GM19239 (cell line): ENCODE results near the gene MRPL46.
"Not testable (repeated sequence)": the region's sequence is repeated elsewhere in the genome, so short reads cannot be mapped to it uniquely, and the experiment has no call there.

Experiments
- DNase-seq: peaks from one replicate; pipeline ENCODE4 v3.0.0; 2011; ENCODE audit warnings: low spot score; ENCODE audit not compliant: insufficient read length
- FAIRE-seq: peaks from 2 replicates; lab custom pipeline; 2011; peaks lifted over from hg19 to GRCh38; lab: Jason Lieb, UNC

Gene MRPL46

GRCh38 chr15:88448991-88449461 is 18.2 kb downstream of the MRPL46 start:
- DNase-seq (no peak), FAIRE-seq (no peak)

GRCh38 chr15:88447741-88448140 is 19.4 kb downstream of the MRPL46 start:
- no peak for FAIRE-seq
- DNase-seq, result no peak

- DNase-seq (no peak), FAIRE-seq (no peak)
Measured at GRCh38 chr15:88447206-88447605, 20.0 kb downstream of the MRPL46 start.

- FAIRE-seq (no peak), DNase-seq (no peak)
Measured at GRCh38 chr15:88441076-88441730, 26.0 kb downstream of the MRPL46 start.

GRCh38 chr15:88440021-88440420 is 27.2 kb downstream of the MRPL46 start:
- FAIRE-seq (no peak), DNase-seq (no peak)

- no peak for DNase-seq
- no peak for FAIRE-seq
Measured at GRCh38 chr15:88438181-88438580, 29.0 kb downstream of the MRPL46 start.

GRCh38 chr15:88434106-88434505 is 33.1 kb downstream of the MRPL46 start:
- not testable (repeated sequence) for FAIRE-seq, DNase-seq

- FAIRE-seq, result no peak
- no peak for DNase-seq
Measured at GRCh38 chr15:88433046-88433685, 34.0 kb downstream of the MRPL46 start.

GRCh38 chr15:88431441-88431840 is 35.7 kb downstream of the MRPL46 start:
- FAIRE-seq (no peak), DNase-seq (no peak)

- no peak for DNase-seq
- no peak for FAIRE-seq
Measured at GRCh38 chr15:88430051-88430450, 37.1 kb downstream of the MRPL46 start.

- no peak for FAIRE-seq
- DNase-seq, result no peak
Measured at GRCh38 chr15:88428805-88429605, 38.2 kb downstream of the MRPL46 start.

GRCh38 chr15:88428053-88428452 is 39.1 kb downstream of the MRPL46 start:
- FAIRE-seq, result no peak
- no peak for DNase-seq

- DNase-seq, result no peak
- no peak for FAIRE-seq
Measured at GRCh38 chr15:88426304-88426703, 40.9 kb downstream of the MRPL46 start.

- FAIRE-seq, result no peak
- no peak for DNase-seq
Measured at GRCh38 chr15:88423331-88423730, 43.9 kb downstream of the MRPL46 start.

GRCh38 chr15:88419830-88420229 is 47.4 kb downstream of the MRPL46 start:
- no peak for DNase-seq
- no peak for FAIRE-seq
